B cell (primary cell): ENCODE measurements around the gene KRT28. TPM values are rescaled to one million over a fixed set of nuclear protein-coding genes. Genes with fewer than 3 reads are reported as not detected.

Source experiments
- ATAC-seq: fragments of 200-7000 bp; cut with Tn5 transposase; one replicate; pipeline ENCODE4 v1.10.0; 2021; ENCODE audit warnings: low read depth, mild to moderate bottlenecking, moderate number of reproducible peaks, moderate library complexity
- CTCF ChIA-PET: fragments of 350-600 bp; sonication (Branson Sonifier 250); formaldehyde crosslinking; loops from one replicate; lab custom pipeline; 2021; ENCODE audit warnings: antibody characterized with exemption, inconsistent platforms; lab: Charles Lee
- POLR2A ChIA-PET: fragments of 350-600 bp; sonication (Branson Sonifier 250); formaldehyde crosslinking; loops from one replicate; lab custom pipeline; 2021; ENCODE audit warnings: antibody characterized with exemption; lab: Charles Lee
- DNase-seq: peaks from one replicate; pipeline ENCODE4 v3.0.0; 2013
- H2AFZ ChIP-seq: 2 replicates; pipeline ENCODE4 v1.6.1; 2012; ENCODE audit warnings: mild to moderate bottlenecking, low read depth, low read length; ENCODE audit not compliant: insufficient read depth, poor library complexity, severe bottlenecking
- H3K27ac ChIP-seq, 2 donors: 1 replicate in 1 of 2; 2 replicates in 1 of 2; pipeline ENCODE4 v1.5.1; 2012 to 2013; ENCODE audit warnings: low read length in 2 of 2, mild to moderate bottlenecking in 2 of 2, moderate library complexity in 1 of 2
- H3K27me3 ChIP-seq, 4 experiments: fragments of 200-600 bp in 1 of 4; sonication (generic) in 1 of 4; replicated peaks in 1 of 4; 1 replicate in 2 of 4; 2 replicates in 2 of 4; pipeline versions ENCODE4 v1.6.1 to v1.7.0; 2013 to 2016; ENCODE audit warnings: low read length in 3 of 4, mild to moderate bottlenecking in 2 of 4, mixed read lengths in 1 of 4, moderate library complexity in 1 of 4; ENCODE audit not compliant: insufficient read depth in 4 of 4, control insufficient read depth in 3 of 4; ENCODE audit errors: control extremely low read depth in 1 of 4
- H3K36me3 ChIP-seq, 2 experiments: replicated peaks in 1 of 2; 1 replicate in 1 of 2; 2 replicates in 1 of 2; pipeline versions ENCODE4 v1.6.1 to v1.7.1; 2013; ENCODE audit warnings: low read length in 1 of 2; ENCODE audit not compliant: insufficient read depth in 2 of 2, control insufficient read depth in 1 of 2; ENCODE audit errors: control extremely low read depth in 1 of 2, extremely low read depth in 1 of 2
- H3K4me1 ChIP-seq, 2 donors: fragments of 200-600 bp in 1 of 2; sonication (generic) in 1 of 2; 1 replicate in 1 of 2; 2 replicates in 1 of 2; pipeline versions ENCODE4 v1.5.1 to v1.6.1; 2013 to 2017; ENCODE audit warnings: low read length in 2 of 2; ENCODE audit not compliant: control insufficient read depth in 2 of 2, insufficient read depth in 2 of 2
- H3K4me2 ChIP-seq: replicated peaks from 2 replicates; pipeline ENCODE3; 2012; ENCODE audit warnings: mild to moderate bottlenecking, low read depth, low read length; ENCODE audit not compliant: poor library complexity, severe bottlenecking
- H3K4me3 ChIP-seq, 5 experiments: fragments of 200-600 bp in 1 of 5; sonication (generic) in 1 of 5; 1 replicate in 3 of 5; 2 replicates in 2 of 5; pipeline versions ENCODE4 v1.5.1 to v1.7.0; 2011 to 2016; ENCODE audit warnings: low read length in 4 of 5, mild to moderate bottlenecking in 4 of 5, low read depth in 2 of 5, control low read depth in 1 of 5, moderate library complexity in 1 of 5; ENCODE audit not compliant: insufficient read depth in 1 of 5; ENCODE audit errors: control extremely low read depth in 1 of 5, extremely low read depth in 1 of 5
- H3K79me2 ChIP-seq: fragments of 200-600 bp; sonication (generic); one replicate; pipeline ENCODE4 v1.6.0; 2016; ENCODE audit warnings: low read length; ENCODE audit not compliant: control insufficient read depth, insufficient read depth
- H3K9ac ChIP-seq: fragments of 200-600 bp; sonication (generic); 2 replicates; pipeline ENCODE4 v1.6.1; 2017; ENCODE audit warnings: mild to moderate bottlenecking, low read length, moderate library complexity
- H3K9me3 ChIP-seq, 3 donors: one replicate each; pipeline versions ENCODE4 v1.6.1 to v1.7.1; 2013; ENCODE audit warnings: low read length in 2 of 3; ENCODE audit not compliant: control insufficient read depth in 2 of 3, insufficient read depth in 1 of 3; ENCODE audit errors: control extremely low read depth in 1 of 3
- H4K20me1 ChIP-seq: 2 replicates; pipeline ENCODE4 v1.6.0; 2012; ENCODE audit warnings: mild to moderate bottlenecking, low read length; ENCODE audit not compliant: insufficient read depth, control insufficient read depth, poor library complexity, severe bottlenecking
- H3K27ac Mint-ChIP-seq: one replicate; pipeline ENCODE4 v1.8.0; 2021; ENCODE audit warnings: mixed read lengths
- H3K27me3 Mint-ChIP-seq: one replicate; pipeline ENCODE4 v1.8.0; 2021; ENCODE audit warnings: mixed read lengths
- H3K4me1 Mint-ChIP-seq: one replicate; pipeline ENCODE4 v1.8.0; 2021; ENCODE audit warnings: mixed read lengths
- H3K4me3 Mint-ChIP-seq: one replicate; pipeline ENCODE4 v1.8.0; 2021; ENCODE audit warnings: mixed read lengths
- H3K9me3 Mint-ChIP-seq: one replicate; pipeline ENCODE4 v1.8.0; 2022; ENCODE audit warnings: mixed read lengths; ENCODE audit not compliant: insufficient read depth
- CTCF ChIP-seq: fragments of 200-600 bp; IDR thresholded peaks from one replicate; pipeline ENCODE4 v1.8.0; 2022; ENCODE audit warnings: antibody characterized with exemption, mild to moderate bottlenecking
- EZH2 ChIP-seq: IDR thresholded peaks from 2 replicates; pipeline ENCODE4 v1.6.1; 2012; ENCODE audit warnings: borderline replicate concordance, low read depth, mild to moderate bottlenecking, moderate library complexity, low read length; ENCODE audit not compliant: insufficient read depth, poor library complexity, severe bottlenecking
- WGBS: methylation state at CpG from one replicate; pipeline ENCODE4 v1.1.5; 2013; ENCODE audit warnings: missing lambda C conversion rate; ENCODE audit not compliant: insufficient coverage; 5-methylcytosine and 5-hydroxymethylcytosine counted together
- intact Hi-C: fragments of 100-400 bp; cut with micrococcal nuclease; formaldehyde crosslinking; loops from one replicate; pipeline ENCODE4 v1.10.0; 2022
- polyA plus RNA-seq: library from polyadenylated mRNA; depleted of rRNA; stranded (reverse); fragments of >200 nt; gene quantifications from 2 replicates; pipeline ENCODE4 v1.2.3, GENCODE V29; 2012
- total RNA-seq, 2 donors: library from RNA; stranded (reverse); fragments of 120-200 nt in 1 of 2; gene quantifications; 1 replicate in 1 of 2; 2 replicates in 1 of 2; pipeline versions ENCODE4 v1.2.3 to v1.2.4, GENCODE V29; 2013 to 2022

The KRT28 gene
- total and polyA plus RNA-seq, 2 donors (not counting 1 experiment from before 2014, with no cell fraction given), result not detected

- Histone ChIP-seq H3K36me3 (peaks cover 0 to 1% of the 10 kb centered on the region in 2 experiments), H3K9me3 (no peaks in the 10 kb centered on the region), H3K27me3 (no peaks in the 10 kb centered on the region), H3K27ac (no peak overlapping the region), H2AFZ (no peak overlapping the region), H3K79me2 (no peaks in the 10 kb centered on the region), H3K4me3 (no peak overlapping the region), H3K4me2 (no peak overlapping the region), H4K20me1 (no peaks in the 10 kb centered on the region), H3K9ac (no peak overlapping the region), H3K4me1 (no peaks in the 10 kb centered on the region)
- intact Hi-C loops, result no loop called here
- POLR2A ChIA-PET, result no interaction called here
- H3K4me1 Mint-ChIP-seq, result no peaks in the 10 kb centered on the region
- no peaks in the 10 kb centered on the region for H3K27me3 Mint-ChIP-seq
- CTCF ChIA-PET, result no interaction called here
- H3K27ac Mint-ChIP-seq, result no peak overlapping the region
- no peak for DNase-seq
- no peak overlapping the region for H3K4me3 Mint-ChIP-seq
- TF ChIP-seq CTCF, result no peak
- TF ChIP-seq EZH2, result no peak
- H3K9me3 Mint-ChIP-seq, result peaks cover 3% of the 10 kb centered on the region
- ATAC-seq, result no peak
These were observed 34.1 kb upstream of the KRT28 start for GRCh38 chr17:40833882-40834281.

- ATAC-seq (no peak), DNase-seq (no peak)
- Histone ChIP-seq H3K9ac (no peak overlapping the region), H3K9me3 (no peaks in the 10 kb centered on the region), H3K4me1 (no peaks in the 10 kb centered on the region), H3K27ac (no peak overlapping the region), H4K20me1 (no peaks in the 10 kb centered on the region), H2AFZ (no peak overlapping the region), H3K36me3 (peaks cover 0 to 1% of the 10 kb centered on the region in 2 experiments), H3K79me2 (peaks cover 3% of the 10 kb centered on the region), H3K27me3 (no peaks in the 10 kb centered on the region), H3K4me3 (no peak overlapping the region), H3K4me2 (no peak overlapping the region)
- Mint-ChIP-seq H3K4me3 (no peak overlapping the region), H3K4me1 (no peaks in the 10 kb centered on the region), H3K9me3 (peaks cover 3% of the 10 kb centered on the region), H3K27ac (no peak overlapping the region), H3K27me3 (peaks cover 6% of the 10 kb centered on the region)
- CTCF ChIA-PET, result no interaction called here
- TF ChIP-seq EZH2, result no peak
- TF ChIP-seq CTCF, result no peak
- intact Hi-C loops, result no loop called here
- WGBS, result 67% methylated on average over 1 of the region's 3 CpGs
- POLR2A ChIA-PET, result no interaction called here
These were observed 33.1 kb upstream of the KRT28 start for GRCh38 chr17:40832840-40833239.
